ENCODE measurements around the gene BLID. TPM values are rescaled to one million over a fixed set of nuclear protein-coding genes. Genes with fewer than 3 reads are reported as not detected.

Gene BLID
- total and polyA plus RNA-seq, 10 of the 15 experiments (the other 5 are each of a cell fraction or from before 2014, with no cell fraction given) = not detected

DNA sequence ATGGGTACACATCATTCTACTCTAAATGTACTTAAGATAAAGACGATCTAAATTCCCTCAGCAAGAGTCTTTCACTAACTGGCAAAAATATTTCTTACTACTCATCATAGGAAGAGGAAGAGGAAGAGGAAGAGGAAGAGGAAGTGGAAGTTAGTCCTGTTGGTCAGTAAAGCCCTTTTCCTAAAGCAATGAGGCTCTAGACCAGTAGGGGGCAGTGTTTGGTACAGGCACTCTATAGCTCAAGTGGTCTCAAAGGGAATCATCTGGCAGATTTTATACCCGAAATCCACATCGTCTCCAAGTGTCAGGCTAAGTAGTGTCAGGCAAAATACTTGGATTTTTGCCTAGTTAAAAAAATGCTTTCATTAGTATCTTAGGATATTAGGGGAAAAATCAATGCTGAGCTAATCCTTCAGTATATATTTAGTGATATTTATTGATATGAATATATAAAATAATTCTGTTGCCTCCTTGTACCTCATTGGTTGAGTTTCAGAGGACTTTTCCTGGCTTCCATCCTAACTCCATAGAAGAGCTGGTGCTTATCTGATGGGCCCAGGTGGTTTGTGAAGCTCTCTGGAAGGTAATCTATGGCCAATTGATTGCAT, 7.7 kb downstream of the BLID start:
- H3K4me1 ChIP-seq (ENCODE audit: control insufficient read depth, insufficient read depth, low read length) = no peaks in the 10 kb centered on the region
- in situ Hi-C loops (cut with MboI) (no loop called here), intact Hi-C loops (cut with micrococcal nuclease; ENCODE audit: unreplicated experiment) (loop anchor here (5.0 kb wide), 1 partner anchor 399 kb away; no protein-coding TSS in a partner anchor)
- ChIA-PET CTCF (interaction anchor here (0.7 to 3.6 kb wide), 11 partner anchors 7 to 397 kb away, joined by 3 to 14 read pairs (median 3); partner anchors contain the start of gene BLID), SMC1A (ENCODE audit: uncharacterized antibody, unreplicated experiment) (interaction anchor here (0.6 to 1.2 kb wide), 3 partner anchors 9 to 396 kb away, joined by 3 to 4 read pairs (median 3); no protein-coding TSS in a partner anchor), POLR2A (no interaction called here), RAD21 (ENCODE audit: unreplicated experiment) (no interaction called here)
- WGBS (ENCODE audit: insufficient coverage, insufficient replicate concordance, low lambda C conversion rate, missing lambda C conversion rate) = 0% methylated on average over 3 of the region's 3 CpGs
- H4K20me1 ChIP-seq (ENCODE audit: control insufficient read depth, insufficient read depth) = no peaks in the 10 kb centered on the region
- no peak overlapping the region for H2AFZ ChIP-seq (ENCODE audit: control insufficient read depth, low read depth, low read length)
- BruUV-seq (replicated peaks) = no TSS peak
- no peaks in the 10 kb centered on the region for H3K36me3 ChIP-seq (ENCODE audit: control insufficient read depth in 2 of 2, insufficient read depth in 2 of 2, low read length in 1 of 2)
- no peaks in the 10 kb centered on the region for H3K9me3 ChIP-seq (replicated peaks; ENCODE audit: control insufficient read depth, insufficient read depth, low read length)
- H3K4me2 ChIP-seq (ENCODE audit: control insufficient read depth, insufficient read depth) = no peak overlapping the region
- no peak for FAIRE-seq
- TF ChIP-seq SUPT20H (IDR thresholded peaks at IDR 0.05; ENCODE audit: borderline replicate concordance, control insufficient read depth, low read depth, low read length) (no peak), RB1 (IDR thresholded peaks at IDR 0.05; ENCODE audit: borderline replicate concordance) (no peak), RAD21 (IDR thresholded peaks at IDR 0.05; ENCODE audit: insufficient read depth, low read depth, low read length) (peak; percentile 21; the same call in 1 of the 2 replicates), ETV6 (conservative IDR thresholded peaks at IDR 0.05 in 1 of 2, IDR thresholded peaks at IDR 0.05 in 1 of 2; ENCODE audit: borderline replicate concordance in 1 of 2, low read depth in 1 of 2) (peak in 1 of 2 experiments; percentile 87; a peak in 2 of 4 replicates)
- TF ChIP-seq, protein P1, sequence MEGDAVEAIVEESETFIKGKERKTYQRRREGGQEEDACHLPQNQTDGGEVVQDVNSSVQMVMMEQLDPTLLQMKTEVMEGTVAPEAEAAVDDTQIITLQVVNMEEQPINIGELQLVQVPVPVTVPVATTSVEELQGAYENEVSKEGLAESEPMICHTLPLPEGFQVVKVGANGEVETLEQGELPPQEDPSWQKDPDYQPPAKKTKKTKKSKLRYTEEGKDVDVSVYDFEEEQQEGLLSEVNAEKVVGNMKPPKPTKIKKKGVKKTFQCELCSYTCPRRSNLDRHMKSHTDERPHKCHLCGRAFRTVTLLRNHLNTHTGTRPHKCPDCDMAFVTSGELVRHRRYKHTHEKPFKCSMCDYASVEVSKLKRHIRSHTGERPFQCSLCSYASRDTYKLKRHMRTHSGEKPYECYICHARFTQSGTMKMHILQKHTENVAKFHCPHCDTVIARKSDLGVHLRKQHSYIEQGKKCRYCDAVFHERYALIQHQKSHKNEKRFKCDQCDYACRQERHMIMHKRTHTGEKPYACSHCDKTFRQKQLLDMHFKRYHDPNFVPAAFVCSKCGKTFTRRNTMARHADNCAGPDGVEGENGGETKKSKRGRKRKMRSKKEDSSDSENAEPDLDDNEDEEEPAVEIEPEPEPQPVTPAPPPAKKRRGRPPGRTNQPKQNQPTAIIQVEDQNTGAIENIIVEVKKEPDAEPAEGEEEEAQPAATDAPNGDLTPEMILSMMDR (IDR thresholded peaks at IDR 0.05 in 2 of 3, conservative IDR thresholded peaks at IDR 0.05 in 1 of 3; ENCODE audit: control insufficient read depth in 2 of 3, extremely low read depth in 1 of 3, insufficient read depth in 1 of 3, low read depth in 3 of 3, low read length in 3 of 3) = peak in 2 of 3 experiments; percentile 59 to 64; a peak in 5 of 6 replicates
- no peak overlapping the region for H3K4me3 ChIP-seq
- H3K27ac ChIP-seq (ENCODE audit: control insufficient read depth, insufficient read depth) = no peak overlapping the region
- H3K9ac ChIP-seq (ENCODE audit: control insufficient read depth, insufficient read depth, low read length) = no peak overlapping the region
- no peaks in the 10 kb centered on the region for H3K27me3 ChIP-seq (replicated peaks in 1 of 2; ENCODE audit: control insufficient read depth in 2 of 2, insufficient read depth in 2 of 2, low read length in 1 of 2)
- DNase-seq (ENCODE audit: low read depth, low spot score) = no peak
- H3K79me2 ChIP-seq (ENCODE audit: control insufficient read depth, insufficient read depth, low read length) = no peaks in the 10 kb centered on the region
- ATAC-seq = peak; percentile 41; the same call in 1 of the 3 replicates
